AG04450 (cell line): ENCODE measurements around the gene FGGY. TPM values are rescaled to one million over a fixed set of nuclear protein-coding genes. Genes with fewer than 3 reads are reported as not detected.

Experiments used
- CTCF ChIA-PET: fragments of 300-600, 350-600 bp; formaldehyde crosslinking; extraction: SDS; loops from one replicate; lab custom pipeline; 2022; ENCODE audit warnings: antibody characterized with exemption, inconsistent platforms; lab: Charles Lee
- POLR2A ChIA-PET: fragments of 350-600 bp; formaldehyde crosslinking; extraction: SDS; loops from one replicate; lab custom pipeline; 2021; ENCODE audit warnings: antibody characterized with exemption, inconsistent platforms; lab: Yijun Ruan, JAX
- DNase-seq: peaks from one replicate; pipeline ENCODE4 v3.0.0-alpha.2; 2011; ENCODE audit warnings: low read depth, low spot score
- H3K27ac ChIP-seq: one replicate; pipeline ENCODE4 v1.5.1; 2012; ENCODE audit warnings: low read depth, low read length, control low read depth
- H3K27me3 ChIP-seq: one replicate; pipeline ENCODE4 v1.6.0; 2012; ENCODE audit warnings: low read length; ENCODE audit not compliant: control insufficient read depth, insufficient read depth
- H3K4me3 ChIP-seq: 2 replicates; pipeline ENCODE4 v1.5.1; 2011; ENCODE audit warnings: mild to moderate bottlenecking, low read depth, low read length, control low read depth
- H3K9me3 ChIP-seq: 2 replicates; pipeline ENCODE4 v1.5.1; 2012; ENCODE audit warnings: low read length; ENCODE audit not compliant: control insufficient read depth, insufficient read depth
- polyA plus RNA-seq: library from polyadenylated mRNA; depleted of rRNA; stranded (reverse); fragments of >200 nt; gene quantifications from 2 replicates; pipeline ENCODE4 v1.2.3, GENCODE V29; 2011
- TF ChIP-seq, protein P1 (sequence below): IDR thresholded peaks from 2 replicates; pipeline ENCODE4 v1.5.1; 2011; ENCODE audit warnings: low read depth, low read length, control low read depth, inconsistent platforms

FGGY gene
- polyA plus RNA-seq, 1 experiment = 11.8 TPM

DNA sequence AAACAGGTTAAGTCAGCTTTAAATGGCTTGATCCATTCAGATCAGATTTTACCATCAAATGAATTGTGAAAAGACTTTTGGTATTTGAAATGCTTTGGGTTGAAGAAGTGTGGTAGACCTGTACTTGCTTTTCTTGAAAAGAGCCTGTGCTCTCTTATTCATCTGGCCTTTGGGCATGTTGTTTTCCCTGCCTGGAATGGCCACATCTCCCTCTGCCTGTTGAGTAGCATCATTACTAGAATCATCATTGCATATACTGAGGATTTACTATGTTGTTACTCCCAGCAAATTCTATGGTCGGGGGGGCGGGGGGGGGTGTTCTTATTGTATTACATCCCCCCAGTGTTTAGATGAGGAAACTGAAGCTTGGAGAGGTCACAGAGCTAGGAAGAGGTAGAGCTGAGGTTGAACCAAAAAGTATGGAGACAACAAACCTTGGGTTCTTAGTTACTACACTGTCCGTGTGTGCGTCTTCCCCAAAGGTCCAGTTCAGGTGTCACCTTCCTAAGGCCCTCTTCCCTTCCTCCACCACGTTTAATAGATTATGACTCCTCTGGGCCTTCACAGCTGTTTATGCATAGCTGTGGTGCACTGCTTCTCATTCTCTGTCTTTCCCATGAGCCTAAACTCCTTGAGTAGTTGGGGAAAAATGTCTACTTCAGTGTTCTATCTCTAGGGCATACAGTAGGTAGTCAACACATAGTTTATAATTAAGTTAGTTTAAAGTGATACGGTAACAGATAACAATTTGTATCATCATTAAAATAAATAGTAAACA lies 271.5 kb downstream of the FGGY start:
- TF ChIP-seq, protein P1, sequence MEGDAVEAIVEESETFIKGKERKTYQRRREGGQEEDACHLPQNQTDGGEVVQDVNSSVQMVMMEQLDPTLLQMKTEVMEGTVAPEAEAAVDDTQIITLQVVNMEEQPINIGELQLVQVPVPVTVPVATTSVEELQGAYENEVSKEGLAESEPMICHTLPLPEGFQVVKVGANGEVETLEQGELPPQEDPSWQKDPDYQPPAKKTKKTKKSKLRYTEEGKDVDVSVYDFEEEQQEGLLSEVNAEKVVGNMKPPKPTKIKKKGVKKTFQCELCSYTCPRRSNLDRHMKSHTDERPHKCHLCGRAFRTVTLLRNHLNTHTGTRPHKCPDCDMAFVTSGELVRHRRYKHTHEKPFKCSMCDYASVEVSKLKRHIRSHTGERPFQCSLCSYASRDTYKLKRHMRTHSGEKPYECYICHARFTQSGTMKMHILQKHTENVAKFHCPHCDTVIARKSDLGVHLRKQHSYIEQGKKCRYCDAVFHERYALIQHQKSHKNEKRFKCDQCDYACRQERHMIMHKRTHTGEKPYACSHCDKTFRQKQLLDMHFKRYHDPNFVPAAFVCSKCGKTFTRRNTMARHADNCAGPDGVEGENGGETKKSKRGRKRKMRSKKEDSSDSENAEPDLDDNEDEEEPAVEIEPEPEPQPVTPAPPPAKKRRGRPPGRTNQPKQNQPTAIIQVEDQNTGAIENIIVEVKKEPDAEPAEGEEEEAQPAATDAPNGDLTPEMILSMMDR = peak; percentile 23; the same call in 1 of the 2 replicates
- no peak for DNase-seq
- H3K9me3 ChIP-seq = no peaks in the 10 kb centered on the region; the same call in 1 of the 2 replicates
- no peak overlapping the region for H3K4me3 ChIP-seq
- H3K27ac ChIP-seq = no peak overlapping the region
- CTCF ChIA-PET = interaction anchor here (1.4 kb wide), 1 partner anchor 131 kb away, joined by 3 read pairs; no protein-coding TSS in a partner anchor
- H3K27me3 ChIP-seq = no peaks in the 10 kb centered on the region
- POLR2A ChIA-PET = no interaction called here

DNA sequence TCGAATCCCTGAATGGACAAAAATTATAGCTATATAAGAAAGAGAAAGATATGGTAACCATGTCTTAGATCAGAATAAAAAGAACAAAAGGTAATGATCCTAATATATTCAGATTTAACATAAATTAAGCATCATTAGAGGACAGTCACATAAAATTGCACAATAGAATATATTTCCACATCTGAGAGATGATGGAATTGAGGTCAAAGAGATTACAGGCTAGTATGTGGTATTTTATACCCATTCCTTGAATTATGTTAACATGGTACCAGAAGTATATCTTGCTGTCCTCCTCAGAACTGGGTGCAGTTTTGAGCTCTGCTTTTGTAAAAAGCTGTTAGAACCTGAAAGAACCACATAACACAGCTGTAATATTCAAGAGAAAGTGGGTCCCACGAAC lies 272.3 kb downstream of the FGGY start:
- CTCF ChIA-PET = no interaction called here
- peaks cover 3% of the 10 kb centered on the region for H3K9me3 ChIP-seq
- H3K4me3 ChIP-seq = no peak overlapping the region
- TF ChIP-seq, protein P1 = no peak
- DNase-seq = no peak
- POLR2A ChIA-PET = interaction anchor here (0.9 kb wide), 1 partner anchor 110 kb away, joined by 3 read pairs; no protein-coding TSS in a partner anchor
- H3K27me3 ChIP-seq = no peaks in the 10 kb centered on the region
- no peak overlapping the region for H3K27ac ChIP-seq

DNA sequence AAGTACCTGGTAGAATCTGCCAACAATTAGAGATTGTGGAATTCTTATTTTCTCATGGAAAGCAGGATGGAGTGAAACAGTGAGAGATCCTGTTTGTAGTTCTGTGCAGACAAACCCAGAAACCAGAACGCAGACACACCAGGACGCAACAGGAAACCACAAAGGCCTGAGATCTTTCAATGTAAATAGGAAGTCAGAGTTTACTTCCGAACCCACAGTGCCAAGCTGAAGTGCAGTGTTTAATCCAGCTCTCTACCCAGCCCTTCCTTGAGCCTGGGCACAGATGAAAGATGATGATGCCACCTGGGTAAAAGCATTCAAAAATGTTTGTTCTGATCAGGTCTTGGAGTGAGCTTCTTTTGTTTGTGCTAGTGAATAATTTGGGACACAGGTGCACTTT lies 273.6 kb downstream of the FGGY start:
- Histone ChIP-seq H3K27ac (no peak overlapping the region), H3K4me3 (no peak overlapping the region), H3K27me3 (no peaks in the 10 kb centered on the region), H3K9me3 (peaks cover 3% of the 10 kb centered on the region; the same call in 1 of the 2 replicates)
- DNase-seq = no peak
- ChIA-PET CTCF (no interaction called here), POLR2A (no interaction called here)
- TF ChIP-seq, protein P1 = no peak

DNA sequence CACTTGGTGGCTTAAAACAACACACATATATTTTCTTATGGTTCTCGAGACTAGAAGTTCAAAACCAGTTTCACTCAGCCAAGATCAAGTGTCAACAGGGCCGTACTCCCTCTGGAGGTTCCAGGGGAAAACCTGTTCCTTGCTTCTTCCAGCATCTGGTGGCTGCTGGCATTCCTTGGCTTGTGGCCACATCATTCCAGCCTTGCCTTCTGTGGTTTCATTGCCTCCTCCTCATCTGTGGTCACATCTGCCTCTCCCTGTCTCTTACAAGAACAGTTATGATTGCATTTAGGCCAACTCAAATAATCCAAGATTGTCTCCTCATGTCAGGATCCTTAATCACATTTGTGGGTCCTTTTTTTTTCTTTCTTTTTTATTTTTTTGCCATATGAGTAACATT lies 277.2 kb downstream of the FGGY start:
- ChIA-PET POLR2A (no interaction called here), CTCF (no interaction called here)
- Histone ChIP-seq H3K27me3 (no peaks in the 10 kb centered on the region), H3K27ac (no peak overlapping the region), H3K4me3 (no peak overlapping the region), H3K9me3 (peaks cover 3% of the 10 kb centered on the region; the same call in 1 of the 2 replicates)
- peak; percentile 29 for DNase-seq
- TF ChIP-seq, protein P1 = no peak

DNA sequence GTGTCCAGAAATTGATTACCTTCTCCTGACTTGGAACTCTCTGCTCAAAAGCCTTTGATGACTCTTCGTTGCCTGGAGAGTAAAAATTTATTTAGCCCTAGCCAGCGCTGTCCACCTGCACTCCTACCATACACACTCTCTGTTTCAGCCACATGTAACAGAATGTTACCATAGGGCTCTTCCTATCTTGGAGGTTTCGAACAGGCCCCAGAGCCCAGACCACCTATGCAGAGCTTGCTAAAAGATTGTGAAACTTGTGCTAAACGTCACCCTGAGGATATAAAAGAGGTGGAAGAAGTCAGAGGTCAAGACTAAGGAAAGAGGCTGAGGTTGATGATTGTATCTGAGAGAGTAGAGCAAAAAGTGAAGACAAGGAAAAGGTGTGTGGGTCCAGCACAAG lies 280.9 kb downstream of the FGGY start:
- no peak for DNase-seq
- no peaks in the 10 kb centered on the region for H3K27me3 ChIP-seq
- H3K9me3 ChIP-seq = peaks cover 3% of the 10 kb centered on the region; the same call in 1 of the 2 replicates
- TF ChIP-seq, protein P1 = no peak
- no peak overlapping the region for H3K27ac ChIP-seq
- POLR2A ChIA-PET = no interaction called here
- CTCF ChIA-PET = no interaction called here
- H3K4me3 ChIP-seq = no peak overlapping the region
